Breast epithelium (tissue), 3 donors: ENCODE results near the gene KLF6.

Experiments used
- CTCF ChIP-seq, 3 donors: fragments of 450-650 bp; IDR thresholded peaks; one replicate each; pipeline ENCODE4 v1.5.1; 2016 to 2017; ENCODE audit warnings: antibody characterized with exemption in 3 of 3, mild to moderate bottlenecking in 3 of 3, moderate library complexity in 3 of 3
- POLR2A ChIP-seq: fragments of 450-650 bp; IDR thresholded peaks from one replicate; pipeline ENCODE4 v1.6.1; 2016; ENCODE audit warnings: antibody characterized with exemption, mild to moderate bottlenecking, moderate library complexity

GRCh38 chr10:3741688-3742461 is 43.1 kb downstream of the KLF6 start:
- TF ChIP-seq POLR2A (no peak), CTCF (IDR thresholded peaks at IDR 0.05) (no peak)
